ENCODE data around the gene PIGR. TPM values are rescaled to one million over a fixed set of nuclear protein-coding genes. Genes with fewer than 3 reads are reported as not detected.

Gene PIGR
- polyA plus RNA-seq, 2 of the 4 experiments (the other 2 are of a cell fraction) = 0.01 TPM; not detected in 1

DNA sequence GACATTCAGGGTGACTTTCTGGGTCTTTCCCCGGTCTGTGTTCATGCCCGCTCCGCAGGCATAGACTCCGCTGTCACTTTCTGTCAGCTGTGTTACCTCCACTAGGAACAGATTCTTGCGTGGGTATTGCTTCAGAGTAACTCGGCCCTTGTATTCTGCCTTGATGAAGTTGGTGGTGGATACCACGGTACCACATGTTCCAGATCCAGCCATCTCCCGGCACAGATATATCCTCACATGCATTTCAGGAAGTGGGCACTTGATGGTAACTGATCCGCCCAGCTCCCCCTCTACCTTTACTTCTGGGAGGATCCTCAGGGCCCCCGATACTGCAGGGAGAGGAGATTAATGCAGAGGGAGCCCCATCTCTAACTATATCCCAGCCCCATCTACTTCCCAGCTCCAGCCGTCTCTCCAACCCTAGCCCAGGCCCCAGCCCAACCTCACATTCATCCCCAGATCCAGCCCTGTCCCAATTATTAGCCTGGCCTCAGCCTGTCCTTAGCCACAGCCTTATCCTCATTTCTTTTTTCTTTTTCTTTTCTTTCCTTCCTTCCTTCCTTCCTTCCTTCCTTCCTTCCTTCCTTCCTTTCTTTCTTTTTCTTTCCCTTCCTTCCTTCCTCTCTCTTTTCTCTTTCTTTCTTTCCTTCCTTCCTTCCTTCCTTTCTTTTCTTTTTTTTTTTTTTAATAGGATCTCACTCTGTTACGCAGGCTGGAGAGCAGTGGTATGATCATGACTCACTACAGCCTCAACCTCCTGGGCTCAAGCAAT lies 32.3 kb downstream of the PIGR start:
- CTCF ChIA-PET = interaction anchor here (0.6 to 9.4 kb wide), 17 partner anchors 17 to 585 kb away, joined by 3 to 123 read pairs (median 13); partner anchors contain the start of genes DYRK3 and IL24
- no peak overlapping the region for H3K4me3 ChIP-seq

DNA sequence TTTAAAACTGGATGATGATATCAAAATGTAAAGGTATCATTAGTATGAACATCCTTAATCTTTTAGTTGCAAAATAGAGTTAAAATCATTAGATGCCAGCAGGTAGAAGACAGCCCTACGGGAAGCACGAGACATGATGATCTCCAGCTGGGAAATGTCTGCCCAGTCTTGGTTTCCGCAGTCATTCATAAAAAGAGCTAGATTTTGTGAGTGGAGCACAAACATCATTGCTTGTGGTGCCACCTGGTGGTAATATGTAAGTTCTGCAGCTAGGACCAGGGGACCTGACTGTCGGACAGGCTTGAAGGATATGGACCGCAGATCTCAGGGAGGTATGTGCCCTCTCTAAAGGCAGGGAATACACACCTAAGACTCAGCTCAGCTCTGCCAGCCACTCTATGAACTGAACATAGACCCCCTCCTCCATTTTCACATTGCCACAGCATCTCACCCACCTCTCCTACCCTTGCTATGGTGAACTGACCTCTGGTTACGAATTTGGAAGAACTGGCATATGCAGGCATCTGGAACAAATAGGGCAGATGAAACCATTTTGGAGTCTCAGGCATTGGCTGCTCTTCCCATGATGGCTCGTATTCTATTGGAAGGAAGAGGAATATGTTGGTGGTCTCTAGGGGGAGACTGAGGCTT lies 33.7 kb downstream of the PIGR start:
- Histone ChIP-seq H3K4me1 (peaks cover 4% of the 10 kb centered on the region; the same call in 1 of the 3 replicates), H3K4me3 (no peak overlapping the region), H3K9me3 (no peaks in the 10 kb centered on the region), H3K27ac (no peak overlapping the region), H3K4me2 (no peak overlapping the region)
- POLR2A ChIA-PET = interaction anchor here (0.6 to 1.0 kb wide), 3 partner anchors 70 to 277 kb away, joined by 3 to 11 read pairs (median 4); partner anchors contain the start of gene DYRK3
- WGBS (ENCODE audit: missing lambda C conversion rate) = 17% methylated on average over 7 of the region's 7 CpGs
- TF ChIP-seq HOXA7 (CRISPR knock-in tag; IDR thresholded peaks at IDR 0.05) = no peak
- TF ChIP-seq MAX (IDR thresholded peaks at IDR 0.05) = no peak
- peak; percentile 79 for TF ChIP-seq CTCF (IDR thresholded peaks at IDR 0.05)
- peak; percentile 93 for TF ChIP-seq SMC3 (IDR thresholded peaks at IDR 0.05)
- peak; percentile 85 to 89 for TF ChIP-seq RAD21 (conservative IDR thresholded peaks at IDR 0.05 in 1 of 2, IDR thresholded peaks at IDR 0.05 in 1 of 2)
- DNase-seq (ENCODE audit: low read depth in 1 of 2, low spot score in 1 of 2) (peak; percentile 77 to 87), ATAC-seq (peak; percentile 58 to 71; a peak in 4 of 6 replicates), FAIRE-seq (no peak)
- CTCF ChIA-PET = interaction anchor here (0.6 to 9.4 kb wide), 97 partner anchors 8 to 586 kb away, joined by 3 to 123 read pairs (median 5); partner anchors contain the start of genes DYRK3, FCMR, IL10 and IL20

More for the DNA sequence above, 32.3 kb downstream of the PIGR start:
- DNase-seq (ENCODE audit: low read depth in 1 of 2, low spot score in 1 of 2) = no peak
- H3K9me3 ChIP-seq = no peaks in the 10 kb centered on the region
- POLR2A ChIA-PET = no interaction called here
- no peak overlapping the region for H3K4me2 ChIP-seq
- H3K4me1 ChIP-seq = peaks cover 4% of the 10 kb centered on the region; the same call in 1 of the 3 replicates
- no peak for ATAC-seq
- no peak for FAIRE-seq
- no peak overlapping the region for H3K27ac ChIP-seq
- TF ChIP-seq E2F6 (IDR thresholded peaks at IDR 0.05; ENCODE audit: borderline replicate concordance, low read depth) (no peak), HOXB13 (CRISPR knock-in tag; IDR thresholded peaks at IDR 0.05; ENCODE audit: low read depth) (no peak), POLR2AphosphoS2 (conservative IDR thresholded peaks at IDR 0.05; ENCODE audit: low read length) (no peak), ZC3H11A (IDR thresholded peaks at IDR 0.05) (no peak), RARB (CRISPR knock-in tag; IDR thresholded peaks at IDR 0.05) (no peak), FOXS1 (CRISPR knock-in tag; IDR thresholded peaks at IDR 0.05) (no peak), JUNB (IDR thresholded peaks at IDR 0.05) (no peak), RCOR1 (IDR thresholded peaks at IDR 0.05; ENCODE audit: low read depth, low read length) (no peak), CEBPB (IDR thresholded peaks at IDR 0.05) (no peak), CHD2 (IDR thresholded peaks at IDR 0.05; ENCODE audit: low read length, partially characterized antibody) (no peak), EHMT2 (IDR thresholded peaks at IDR 0.05; ENCODE audit: low read depth) (no peak), MYC (IDR thresholded peaks at IDR 0.05; ENCODE audit: borderline replicate concordance, low read length) (no peak)
- TF ChIP-seq, protein P1, sequence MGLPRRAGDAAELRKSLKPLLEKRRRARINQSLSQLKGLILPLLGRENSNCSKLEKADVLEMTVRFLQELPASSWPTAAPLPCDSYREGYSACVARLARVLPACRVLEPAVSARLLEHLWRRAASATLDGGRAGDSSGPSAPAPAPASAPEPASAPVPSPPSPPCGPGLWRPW (IDR thresholded peaks at IDR 0.05) = no peak
- 75% methylated on average over 12 of the region's 12 CpGs for WGBS (ENCODE audit: missing lambda C conversion rate)
